Activated CD4-positive, CD25-positive, alpha-beta regulatory T cell treated with anti-CD3 and anti-CD28 coated beads, Interleukin-2, amount 50 U/mL, for 72 hours (primary cell): ENCODE results near the gene KLHDC8A.
"Not testable (repeated sequence)": the region's sequence is repeated elsewhere in the genome, so short reads cannot be mapped to it uniquely, and the experiment has no call there.

Experiments
- DNase-seq: peaks from one replicate; pipeline ENCODE4 v3.0.0; 2021

KLHDC8A gene

DNA sequence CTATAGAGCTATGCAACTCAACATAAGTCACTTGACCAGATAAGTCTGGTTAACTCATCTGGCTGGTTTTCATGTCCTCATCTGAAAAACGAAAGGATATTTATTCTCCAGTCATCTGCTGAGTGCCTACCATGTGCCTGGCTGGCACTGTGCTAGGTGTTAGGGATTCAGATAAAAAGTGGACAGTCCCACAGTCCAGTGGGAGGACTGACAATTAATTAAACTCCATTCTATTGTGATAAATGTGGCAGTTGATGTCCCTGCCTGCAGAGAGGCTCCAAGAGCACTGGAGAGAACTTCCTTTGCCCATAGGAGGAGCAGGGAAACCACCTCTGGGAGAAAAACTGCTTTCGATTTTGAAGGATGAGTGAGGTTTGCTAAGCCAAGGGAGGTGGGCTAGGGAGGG lies 40.6 kb downstream of the KLHDC8A start:
- no peak for DNase-seq

DNA sequence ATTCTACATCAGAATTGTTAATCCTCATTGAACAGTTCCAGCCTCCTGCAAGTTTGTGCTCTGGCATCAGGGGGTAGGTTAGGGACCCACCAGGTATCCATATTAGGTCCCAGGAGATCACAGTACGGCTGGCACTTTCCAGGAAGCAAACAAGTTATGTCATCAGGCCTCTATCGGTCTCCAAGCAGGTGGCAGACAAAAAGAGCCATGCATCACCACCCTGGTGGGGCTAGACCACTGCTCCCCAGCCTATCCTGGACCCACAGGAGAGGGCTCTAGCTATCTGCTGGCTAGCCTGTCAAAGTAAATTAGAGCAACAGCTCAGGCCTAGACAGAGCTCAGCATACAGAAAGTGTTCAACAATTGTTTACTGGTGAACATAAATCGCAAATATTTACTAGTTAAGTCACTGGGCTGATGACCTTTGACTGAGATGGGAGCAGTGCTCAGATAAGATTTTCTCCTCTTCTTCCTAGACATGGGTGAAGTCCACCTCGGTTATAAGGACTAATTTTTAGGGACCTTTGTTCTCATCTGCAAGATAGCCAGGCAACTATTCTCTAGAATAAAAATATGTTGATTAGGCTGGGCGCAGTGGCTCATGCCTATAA lies 41.6 kb downstream of the KLHDC8A start:
- no peak for DNase-seq

DNA sequence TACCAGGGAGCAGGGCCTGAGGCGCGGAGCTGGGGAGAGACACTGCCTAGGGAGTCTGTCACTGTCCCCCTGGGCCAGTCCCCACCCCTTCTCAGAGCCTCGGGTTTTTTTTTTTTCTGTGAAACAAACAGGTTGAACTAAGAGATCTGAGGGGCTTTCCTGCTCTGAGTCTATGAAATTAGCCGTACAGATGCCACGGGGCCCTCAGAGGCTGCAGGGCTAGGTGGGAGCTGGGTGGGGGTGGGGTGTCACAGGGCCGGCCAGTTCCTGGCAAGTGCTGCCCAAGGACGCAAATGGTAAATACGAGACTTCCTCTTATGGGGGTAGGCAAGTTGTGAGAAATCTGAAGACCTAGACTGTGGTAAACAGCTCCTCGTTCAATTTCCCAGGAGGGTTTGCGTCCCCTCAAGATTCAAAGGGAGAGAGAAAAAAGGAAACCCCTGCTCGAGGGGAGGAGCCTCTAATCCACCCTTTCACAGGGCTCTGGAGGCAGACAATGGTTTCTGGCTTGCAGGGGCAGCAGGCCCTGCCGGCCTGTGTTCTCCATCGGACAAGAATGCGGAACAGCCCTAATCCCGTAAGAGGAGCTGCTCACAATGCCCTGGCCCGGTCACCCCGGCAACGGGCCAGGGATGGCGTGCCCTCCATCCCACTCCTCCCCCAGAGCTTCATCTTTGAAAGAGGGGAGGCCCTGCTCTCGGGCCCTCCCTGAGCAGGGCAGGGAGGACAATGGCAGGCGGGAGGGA lies 43.0 kb downstream of the KLHDC8A start:
- DNase-seq = peak; percentile 44

DNA sequence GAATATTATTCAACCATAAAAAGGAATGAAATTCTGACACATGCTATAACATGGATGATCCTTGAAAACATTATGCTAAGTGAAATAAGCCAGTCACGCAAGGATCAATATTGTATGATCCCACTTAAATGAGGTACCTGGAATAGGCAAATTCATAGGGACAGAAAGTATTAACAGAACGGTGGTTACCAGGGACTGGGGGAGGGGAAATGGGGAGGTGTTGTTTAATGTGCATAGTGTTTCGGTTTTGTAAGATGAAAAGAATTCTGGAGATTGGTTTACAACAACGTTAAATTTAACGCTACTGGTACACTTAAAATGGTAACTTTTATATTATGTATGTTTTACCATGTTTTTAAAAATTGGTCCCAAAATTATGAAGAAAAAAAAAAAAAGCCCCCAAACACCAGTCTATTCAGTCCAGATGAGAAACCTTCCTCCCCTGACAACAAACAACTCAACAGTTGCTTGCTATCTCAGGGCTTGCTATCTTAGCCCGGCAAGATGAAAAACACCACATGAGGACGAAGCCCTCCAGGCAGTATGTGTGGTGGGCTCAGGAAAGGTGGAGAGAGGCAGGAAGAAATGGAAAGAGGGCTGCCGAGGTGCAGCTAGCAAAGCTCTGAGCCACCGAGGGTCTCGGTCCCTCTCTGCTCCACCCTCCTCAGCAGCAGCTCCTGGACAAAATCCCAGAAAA lies 43.7 kb downstream of the KLHDC8A start:
- DNase-seq = no peak

DNA sequence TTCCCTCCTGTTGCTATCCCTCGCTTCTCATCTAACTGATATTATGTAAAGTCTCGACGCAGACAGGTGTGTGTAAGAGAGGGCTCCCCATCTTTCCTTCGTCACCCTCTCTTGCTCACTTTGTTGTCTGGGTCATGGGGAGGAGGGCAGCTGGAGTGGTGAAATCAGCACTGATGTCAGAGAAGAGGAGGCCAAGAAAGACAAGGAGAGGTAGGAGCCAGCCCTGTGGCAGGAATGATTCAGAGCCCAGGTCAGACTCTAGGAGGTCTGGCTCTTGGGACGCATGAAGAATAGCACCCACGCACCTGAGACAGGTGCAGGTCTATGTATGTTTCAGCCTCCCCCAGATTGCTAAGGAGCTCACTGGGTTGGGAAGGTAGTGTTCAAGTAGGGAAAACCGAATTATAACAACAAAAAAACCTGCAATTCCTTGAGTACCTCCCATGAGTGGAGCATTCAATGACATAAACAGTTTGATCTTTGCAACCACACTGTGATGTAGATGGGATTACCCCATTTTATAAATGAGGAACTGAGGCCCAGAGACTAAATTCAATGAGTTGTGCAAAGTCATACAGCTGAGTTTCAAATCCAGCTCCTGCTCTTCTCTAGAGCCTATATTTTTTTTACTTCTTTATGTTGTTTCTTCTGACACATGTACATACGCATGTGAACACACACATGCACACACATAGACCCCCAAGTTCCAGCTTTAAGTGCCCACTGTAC lies 45.6 kb downstream of the KLHDC8A start:
- no peak for DNase-seq

DNA sequence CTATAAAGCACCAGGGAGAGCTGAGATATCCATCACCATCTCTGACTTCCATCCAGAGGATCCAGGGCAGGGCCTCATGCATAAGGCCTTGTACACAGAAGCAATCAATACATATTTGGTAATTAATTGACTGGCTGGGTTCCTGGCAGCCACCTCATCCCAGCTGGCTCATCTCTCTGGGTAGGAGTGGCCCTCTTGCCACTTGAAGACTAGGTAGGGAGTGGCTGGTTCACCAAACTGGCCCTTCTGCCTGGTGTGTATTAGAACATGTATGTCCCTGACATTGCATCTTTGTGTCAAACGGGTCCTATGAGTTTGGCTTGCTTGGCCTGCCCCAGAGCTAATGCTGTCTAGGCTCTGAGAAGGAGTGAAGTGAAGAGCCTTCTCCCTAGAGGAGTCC lies 47.0 kb downstream of the KLHDC8A start:
- DNase-seq = no peak

DNA sequence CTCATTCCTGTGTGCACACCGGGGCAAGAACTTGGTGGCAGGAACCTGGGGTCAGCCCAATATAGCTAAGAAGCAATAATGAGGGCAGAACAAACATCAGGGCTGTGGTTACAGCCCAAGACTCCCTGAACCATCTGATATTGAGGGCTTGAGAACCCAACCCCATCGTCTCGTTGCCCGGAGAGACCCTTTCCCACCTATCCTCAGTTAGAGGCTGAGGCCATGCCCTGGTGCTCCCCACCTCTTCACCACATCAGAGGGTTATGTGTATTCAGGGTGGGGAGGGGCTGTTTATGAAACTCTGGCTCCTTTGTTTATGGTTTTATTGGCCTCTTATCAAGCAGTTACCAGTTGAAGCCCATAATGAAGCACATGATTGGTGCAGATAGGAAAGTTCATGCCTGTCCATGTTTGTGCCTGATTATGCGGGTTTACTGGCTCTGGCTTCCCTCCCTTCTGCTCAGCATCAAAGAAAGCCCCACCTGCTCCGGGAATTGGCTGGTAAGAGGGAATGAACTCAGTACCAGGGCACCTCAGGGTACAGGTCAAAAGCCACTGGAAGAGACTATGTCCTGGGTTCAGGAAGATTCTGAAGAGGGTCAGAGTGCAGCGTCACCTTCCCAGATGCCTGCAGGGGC lies 49.7 kb downstream of the KLHDC8A start:
- no peak for DNase-seq

DNA sequence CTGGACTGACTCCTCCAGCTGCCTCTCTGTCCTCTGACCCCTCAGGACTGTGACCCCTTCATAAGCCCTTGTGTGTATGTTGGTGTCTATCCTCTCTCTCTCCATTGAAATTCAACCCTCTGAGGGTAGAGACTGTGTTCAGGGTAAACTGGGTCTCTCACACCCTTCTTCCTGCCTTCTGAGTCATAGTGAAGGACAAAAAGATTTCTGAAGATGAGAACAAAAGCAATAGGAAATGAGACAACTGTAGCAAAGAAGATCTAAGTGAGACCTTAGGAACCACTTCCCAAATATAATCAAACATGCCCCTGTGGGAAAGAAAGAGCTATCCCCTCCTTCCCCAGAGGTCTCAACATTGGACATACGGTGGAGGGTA lies 52.0 kb downstream of the KLHDC8A start:
- no peak for DNase-seq

DNA sequence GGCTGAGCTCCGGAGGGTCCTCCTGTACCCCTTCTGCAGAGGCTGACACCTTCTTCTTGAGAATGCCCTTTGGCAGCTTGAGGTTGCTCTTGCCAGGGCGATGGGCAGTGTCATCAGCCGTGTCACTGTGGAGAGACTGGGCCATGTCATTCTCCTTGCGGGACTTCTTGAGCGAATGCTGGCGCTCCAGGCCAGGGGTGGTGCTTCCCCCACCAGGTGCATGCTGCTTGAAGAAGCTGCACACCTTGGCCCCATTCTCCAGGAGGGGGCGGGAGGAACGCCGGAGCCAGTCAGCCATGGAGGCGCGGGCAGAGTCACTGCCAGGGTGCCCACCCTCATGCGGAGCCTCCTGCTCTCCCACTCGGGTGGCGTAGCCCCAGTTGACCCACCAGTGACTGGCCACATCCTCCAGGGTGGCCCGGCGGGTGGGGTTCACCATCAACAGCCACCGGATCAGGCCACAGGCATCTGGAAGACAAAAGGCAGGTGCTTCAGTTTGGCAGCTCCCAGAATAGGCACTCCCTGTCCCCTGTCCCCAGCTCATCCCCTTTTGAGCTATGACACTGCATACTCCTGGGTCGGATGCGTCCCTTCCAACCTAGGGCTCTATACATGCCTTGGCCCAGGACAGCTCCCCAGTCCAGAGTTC lies 52.6 kb downstream of the KLHDC8A start:
- no peak for DNase-seq

DNA sequence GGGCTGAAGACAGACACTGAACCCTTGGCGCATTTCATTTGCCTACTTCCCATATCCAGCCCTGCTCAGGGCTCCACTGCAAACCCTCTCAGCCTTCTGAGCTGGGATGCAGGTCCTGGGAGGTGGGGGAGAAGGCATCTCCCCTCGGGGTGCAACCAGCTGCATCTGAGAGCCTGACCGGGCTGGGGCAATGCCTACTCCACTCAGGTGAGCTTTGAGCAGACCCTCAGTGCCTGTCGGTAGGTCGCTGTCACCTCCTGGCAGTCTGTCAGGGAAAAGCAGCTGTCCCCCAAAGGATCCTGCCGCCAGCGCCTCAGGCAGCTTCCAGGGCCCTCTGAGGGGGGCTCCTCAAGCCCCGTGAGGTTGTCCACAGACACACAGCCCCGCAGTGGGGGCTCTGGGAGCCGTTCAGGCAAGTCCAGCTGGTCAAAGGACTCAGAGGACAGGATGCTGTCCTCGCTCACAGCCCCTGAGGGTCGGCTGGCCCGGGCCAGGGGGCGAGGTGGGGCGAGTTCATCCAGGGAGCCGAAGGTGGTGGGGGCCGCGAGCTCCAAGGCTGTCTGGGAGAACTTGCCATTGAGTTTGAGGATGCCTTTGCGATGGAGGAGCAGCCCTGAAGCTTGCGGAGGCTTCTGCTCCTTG lies 53.4 kb downstream of the KLHDC8A start:
- DNase-seq = no peak

DNA sequence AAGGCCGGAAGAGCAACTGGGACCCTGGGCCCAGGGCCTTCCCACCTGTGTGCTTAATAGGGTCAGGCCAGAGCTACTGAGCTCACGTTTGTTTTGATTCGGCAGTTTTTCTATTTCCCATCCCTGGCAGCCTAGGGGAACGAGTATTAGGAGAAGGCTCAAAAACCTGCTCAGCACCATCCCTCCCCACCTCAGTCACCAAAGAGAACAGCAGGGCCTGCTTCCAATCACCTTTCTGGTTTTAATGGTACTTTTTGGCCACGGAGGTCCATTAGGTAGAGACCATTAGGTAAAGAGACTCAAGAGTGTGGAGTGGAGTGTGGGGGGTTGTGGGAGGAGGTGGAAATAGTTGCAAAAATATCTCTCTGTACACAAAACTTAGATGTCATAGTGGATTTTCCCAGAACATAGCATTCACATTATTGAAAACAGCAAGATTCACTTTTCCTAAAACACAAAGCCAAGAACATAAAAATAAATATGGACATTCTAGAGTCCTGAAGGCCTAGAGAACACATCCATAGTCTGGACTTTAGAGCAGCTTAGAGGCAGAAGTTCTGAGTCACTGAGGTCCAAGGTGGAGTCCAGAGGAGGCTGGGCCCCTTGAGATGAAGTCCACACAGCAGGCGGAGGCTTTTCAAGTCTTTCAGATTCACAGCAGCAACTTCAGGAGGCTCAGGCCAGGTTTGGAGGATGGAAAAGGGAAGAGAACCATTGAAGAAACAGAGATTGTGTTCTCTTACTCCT lies 54.7 kb downstream of the KLHDC8A start:
- no peak for DNase-seq

DNA sequence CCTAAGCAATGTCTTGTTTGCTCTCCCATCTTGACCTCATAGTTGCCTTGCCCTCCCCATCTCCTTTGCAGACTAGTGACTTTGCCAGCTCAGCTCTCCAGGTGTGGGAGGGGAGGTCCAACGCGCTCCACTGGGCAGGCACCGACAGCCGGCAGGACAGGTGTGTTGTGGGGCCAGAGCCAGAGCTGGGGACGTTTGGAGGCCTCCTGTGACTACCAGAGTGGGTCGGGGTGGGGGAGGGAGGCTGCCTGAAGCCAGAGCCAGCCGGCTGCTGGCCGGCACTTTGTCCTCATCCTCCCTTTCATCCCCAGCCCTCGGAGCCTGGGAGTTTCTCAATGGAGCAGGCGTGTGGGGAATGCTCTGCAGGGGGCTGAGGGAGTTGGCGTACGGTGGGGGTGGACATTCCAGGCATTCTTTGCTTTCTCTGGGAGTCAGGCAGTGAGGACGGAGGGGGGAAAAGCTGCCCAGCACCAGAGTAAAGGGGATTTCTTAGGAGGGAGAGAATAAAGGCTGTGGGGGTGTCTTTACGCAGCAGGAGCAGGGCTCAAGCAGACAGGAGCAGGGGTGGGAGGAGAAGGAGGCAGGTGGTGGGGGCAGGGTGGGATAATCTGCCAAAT lies 55.4 kb downstream of the KLHDC8A start:
- no peak for DNase-seq

DNA sequence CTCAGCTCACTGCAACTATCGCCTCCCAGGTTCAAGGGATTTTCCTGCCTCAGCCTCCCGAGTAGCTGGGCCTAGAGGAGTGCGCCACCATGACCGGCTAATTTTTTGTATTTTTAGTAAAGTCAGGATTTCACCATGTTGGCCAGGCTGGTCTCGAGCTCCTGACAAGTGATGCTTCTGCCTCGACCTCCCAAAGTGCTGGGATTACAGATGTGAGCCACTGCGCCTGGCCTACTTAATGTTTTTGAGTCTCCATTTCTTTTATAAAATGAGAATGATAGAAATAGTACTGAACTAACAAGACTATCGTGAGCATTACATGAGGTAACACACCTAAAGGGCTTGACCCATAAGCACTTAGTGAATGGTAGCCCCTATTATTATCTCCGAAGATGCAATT lies 56.6 kb downstream of the KLHDC8A start:
- no peak for DNase-seq

DNA sequence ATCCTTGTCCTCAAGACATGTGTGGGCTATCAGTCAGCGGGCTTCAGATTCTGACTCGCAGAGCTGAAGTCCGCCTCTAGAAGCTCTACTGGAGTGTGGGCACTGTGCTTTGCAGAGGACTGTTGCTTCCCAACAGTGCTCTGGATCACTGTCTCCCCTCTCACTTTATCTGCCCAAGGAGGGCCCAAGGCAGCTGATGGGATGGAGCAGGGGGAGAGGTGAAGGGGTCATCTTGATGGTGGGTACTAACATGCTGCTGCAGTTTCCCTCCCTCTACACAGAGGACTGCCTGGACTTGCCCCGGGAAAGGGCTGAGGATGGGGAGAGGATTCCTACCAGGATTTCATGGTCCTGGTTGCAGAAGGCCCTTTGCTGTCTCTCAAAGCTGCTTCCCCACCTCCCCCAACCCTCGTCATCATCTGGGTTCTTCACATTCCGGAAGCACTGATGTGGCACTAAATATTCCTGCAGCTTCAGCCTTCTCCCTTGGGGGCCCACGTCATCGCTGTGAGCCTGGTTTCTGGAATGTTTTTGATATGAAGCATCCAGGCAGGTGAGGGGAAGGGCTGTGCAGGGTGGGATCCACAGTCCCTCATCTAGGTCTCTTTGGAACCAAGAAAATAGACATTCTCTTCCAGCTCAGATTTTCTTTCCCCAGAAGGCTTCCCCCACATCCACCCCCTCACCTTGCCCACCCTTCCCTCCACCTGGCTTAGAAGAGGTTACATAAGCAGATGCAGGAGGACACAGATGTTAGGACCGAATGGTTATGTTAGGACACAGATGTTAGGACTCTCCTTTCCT lies 58.3 kb downstream of the KLHDC8A start:
- no peak for DNase-seq

DNA sequence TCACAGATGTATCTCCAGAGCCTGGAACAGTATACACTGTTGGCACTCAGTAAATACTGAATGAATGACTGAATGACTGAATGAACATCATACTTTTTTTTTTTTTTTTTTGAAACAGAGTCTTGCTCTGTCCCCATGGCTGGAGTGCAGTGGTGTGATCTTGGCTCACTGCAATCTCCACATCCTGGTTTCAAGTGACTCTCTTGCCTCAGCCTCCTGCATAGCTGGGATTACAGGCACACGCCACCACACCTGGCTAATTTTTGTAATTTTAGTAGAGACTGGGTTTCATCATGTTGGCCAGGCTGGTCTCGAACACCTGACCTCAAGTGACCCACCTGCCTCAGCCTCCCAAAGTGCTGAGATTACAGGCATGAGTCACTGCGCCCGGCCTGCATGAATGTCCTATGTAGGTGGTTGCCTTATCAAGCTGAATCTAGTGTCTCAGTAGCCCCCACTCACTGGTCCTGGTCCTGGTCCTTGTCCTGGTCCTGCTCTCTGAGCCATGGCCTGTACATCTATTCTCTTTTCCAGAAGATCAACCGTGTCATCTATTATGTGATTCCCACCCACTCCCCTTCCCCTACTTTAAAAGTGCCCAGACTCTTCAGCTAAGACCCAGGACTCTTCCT lies 59.1 kb downstream of the KLHDC8A start:
- not testable (repeated sequence) for DNase-seq

DNA sequence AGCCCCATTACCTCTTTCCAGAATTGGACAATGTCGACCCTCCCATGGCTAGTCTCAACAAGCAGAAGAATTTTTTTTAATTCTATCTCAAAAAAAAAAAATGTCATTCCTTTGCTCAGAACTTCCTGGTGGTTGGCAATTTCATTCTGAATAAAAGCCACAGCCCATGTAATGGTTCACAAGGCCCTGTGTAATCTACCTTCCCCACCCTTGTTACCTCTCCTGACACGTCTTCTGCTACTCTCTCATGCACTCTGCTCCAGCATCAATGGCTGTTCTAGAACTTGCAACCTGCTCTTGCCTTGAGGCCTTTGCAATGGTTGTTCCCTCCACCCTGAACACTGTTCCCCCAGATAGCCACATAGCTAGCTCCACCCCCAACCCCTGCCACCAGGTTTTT lies 60.6 kb downstream of the KLHDC8A start:
- no peak for DNase-seq

DNA sequence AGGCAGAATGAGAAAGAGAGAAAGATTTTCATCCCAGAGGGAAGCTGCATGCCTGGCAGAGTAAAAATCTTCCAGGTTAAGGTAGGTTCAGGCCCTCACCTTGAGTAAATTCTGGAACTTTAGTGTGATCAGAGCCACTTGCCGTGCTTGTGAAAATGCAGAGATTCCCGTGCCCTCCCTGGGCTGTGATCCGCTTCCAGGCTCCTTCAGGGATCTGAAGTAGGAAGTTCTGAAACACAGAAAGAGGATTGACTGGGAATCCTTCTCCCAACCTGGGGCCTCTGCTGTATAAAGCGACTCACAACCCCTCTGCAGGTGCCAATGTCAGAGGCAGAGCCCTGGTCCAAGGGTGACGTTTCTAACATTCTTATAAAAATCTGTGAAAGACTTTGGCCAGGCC lies 61.8 kb downstream of the KLHDC8A start:
- no peak for DNase-seq

DNA sequence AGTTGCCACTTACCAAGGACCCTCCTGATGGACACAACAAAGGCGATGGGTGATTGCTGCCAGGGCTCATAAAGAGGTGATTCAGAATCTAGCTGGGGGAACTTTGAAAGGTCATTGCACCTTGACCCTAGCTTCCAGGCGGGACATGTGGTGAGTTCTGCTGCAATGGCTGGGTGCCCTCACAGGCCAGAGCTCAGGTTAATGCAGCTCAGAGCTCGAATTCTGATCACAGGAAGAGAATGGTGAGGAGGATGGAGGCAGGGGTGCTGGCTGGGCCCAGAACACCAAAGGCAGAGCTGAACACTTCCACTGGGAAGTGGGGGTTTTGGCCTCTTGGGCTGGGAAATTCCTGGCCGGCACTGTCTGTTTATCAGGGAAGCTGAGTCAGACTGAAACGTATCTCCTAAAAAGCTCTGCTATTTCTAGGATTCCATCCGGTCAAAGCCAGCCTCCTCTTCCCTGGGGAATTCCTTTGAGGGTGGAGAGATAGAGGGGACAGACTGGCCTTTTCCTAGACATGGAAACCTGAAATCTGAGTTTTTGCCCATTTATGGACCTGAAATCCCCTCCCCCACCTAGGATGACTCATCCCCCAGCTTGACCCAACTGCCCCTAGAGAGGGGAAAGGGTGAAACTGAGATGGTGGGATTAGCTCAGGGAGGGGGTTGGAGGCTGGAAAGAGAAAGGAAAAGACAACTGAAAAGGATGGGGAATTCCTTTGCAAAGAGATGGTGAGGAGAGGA lies 62.4 kb downstream of the KLHDC8A start:
- DNase-seq = no peak
